Measurements from ENCODE around the gene FYCO1. TPM values are rescaled to one million over a fixed set of nuclear protein-coding genes. Genes with fewer than 3 reads are reported as not detected.

The FYCO1 gene
- total RNA-seq, 1 donor from 2014 or later, result 40.9 TPM

- intact Hi-C loops (cut with DNase I), result no loop called here
- DNase-seq (no peak), ATAC-seq (no peak)
- no peak for TF ChIP-seq CTCF (IDR thresholded peaks at IDR 0.05)
- H3K9me3 ChIP-seq, result no peaks in the 10 kb centered on the region
- no peaks in the 10 kb centered on the region for H3K4me1 ChIP-seq
- no peak overlapping the region for H3K4me3 ChIP-seq
- H3K27ac ChIP-seq, result no peak overlapping the region
- H3K36me3 ChIP-seq, result peaks cover 100% of the 10 kb centered on the region
- no peaks in the 10 kb centered on the region for H3K27me3 ChIP-seq (ENCODE audit: low read depth)
Measured at GRCh38 chr3:45952456-45952855, 43.2 kb downstream of the FYCO1 start.

GRCh38 chr3:45951946-45952345 is 43.7 kb downstream of the FYCO1 start:
- peaks cover 100% of the 10 kb centered on the region for H3K36me3 ChIP-seq
- TF ChIP-seq CTCF (IDR thresholded peaks at IDR 0.05), result no peak
- ATAC-seq (no peak), DNase-seq (no peak)
- H3K27me3 ChIP-seq (ENCODE audit: low read depth), result no peaks in the 10 kb centered on the region
- H3K9me3 ChIP-seq, result no peaks in the 10 kb centered on the region
- intact Hi-C loops (cut with DNase I), result no loop called here
- H3K4me3 ChIP-seq, result no peak overlapping the region
- H3K27ac ChIP-seq, result no peak overlapping the region
- H3K4me1 ChIP-seq, result no peaks in the 10 kb centered on the region

GRCh38 chr3:45950686-45951600 is 44.7 kb downstream of the FYCO1 start:
- intact Hi-C loops (cut with DNase I), result no loop called here
- Histone ChIP-seq H3K27me3 (ENCODE audit: low read depth) (no peaks in the 10 kb centered on the region), H3K9me3 (no peaks in the 10 kb centered on the region), H3K27ac (peak overlapping the region; percentile 47), H3K4me3 (no peak overlapping the region), H3K36me3 (peaks cover 100% of the 10 kb centered on the region), H3K4me1 (no peaks in the 10 kb centered on the region)
- DNase-seq, result no peak
- ATAC-seq, result peak; percentile 28 to 30
- no peak for TF ChIP-seq CTCF (IDR thresholded peaks at IDR 0.05)

GRCh38 chr3:45950131-45950530 is 45.5 kb downstream of the FYCO1 start:
- H3K27me3 ChIP-seq (ENCODE audit: low read depth), result no peaks in the 10 kb centered on the region
- no peak for TF ChIP-seq CTCF (IDR thresholded peaks at IDR 0.05)
- H3K27ac ChIP-seq, result no peak overlapping the region
- H3K4me3 ChIP-seq, result no peak overlapping the region
- no peaks in the 10 kb centered on the region for H3K4me1 ChIP-seq
- H3K9me3 ChIP-seq, result no peaks in the 10 kb centered on the region
- DNase-seq (no peak), ATAC-seq (no peak)
- peaks cover 100% of the 10 kb centered on the region for H3K36me3 ChIP-seq
- intact Hi-C loops (cut with DNase I), result no loop called here

- H3K36me3 ChIP-seq, result peaks cover 99% of the 10 kb centered on the region
Measured at GRCh38 chr3:45949432-45949831, 46.2 kb downstream of the FYCO1 start.

More at GRCh38 chr3:45949432-45949831, 46.2 kb downstream of the FYCO1 start:
- Histone ChIP-seq H3K27me3 (ENCODE audit: low read depth) (no peaks in the 10 kb centered on the region), H3K4me1 (no peaks in the 10 kb centered on the region), H3K9me3 (no peaks in the 10 kb centered on the region), H3K27ac (no peak overlapping the region), H3K4me3 (no peak overlapping the region)
- intact Hi-C loops (cut with DNase I), result no loop called here
- DNase-seq (no peak), ATAC-seq (no peak)
- no peak for TF ChIP-seq CTCF (IDR thresholded peaks at IDR 0.05)
